Measurements from ENCODE around the gene BHLHA15. TPM values are rescaled to one million over a fixed set of nuclear protein-coding genes. Genes with fewer than 3 reads are reported as not detected.

Gene BHLHA15
- total and polyA plus RNA-seq, 9 of the 15 experiments (the other 6 are each of a cell fraction or from before 2014, with no cell fraction given), result 0.22 to 2.0 (median 1.1) TPM; not detected in 4

DNA sequence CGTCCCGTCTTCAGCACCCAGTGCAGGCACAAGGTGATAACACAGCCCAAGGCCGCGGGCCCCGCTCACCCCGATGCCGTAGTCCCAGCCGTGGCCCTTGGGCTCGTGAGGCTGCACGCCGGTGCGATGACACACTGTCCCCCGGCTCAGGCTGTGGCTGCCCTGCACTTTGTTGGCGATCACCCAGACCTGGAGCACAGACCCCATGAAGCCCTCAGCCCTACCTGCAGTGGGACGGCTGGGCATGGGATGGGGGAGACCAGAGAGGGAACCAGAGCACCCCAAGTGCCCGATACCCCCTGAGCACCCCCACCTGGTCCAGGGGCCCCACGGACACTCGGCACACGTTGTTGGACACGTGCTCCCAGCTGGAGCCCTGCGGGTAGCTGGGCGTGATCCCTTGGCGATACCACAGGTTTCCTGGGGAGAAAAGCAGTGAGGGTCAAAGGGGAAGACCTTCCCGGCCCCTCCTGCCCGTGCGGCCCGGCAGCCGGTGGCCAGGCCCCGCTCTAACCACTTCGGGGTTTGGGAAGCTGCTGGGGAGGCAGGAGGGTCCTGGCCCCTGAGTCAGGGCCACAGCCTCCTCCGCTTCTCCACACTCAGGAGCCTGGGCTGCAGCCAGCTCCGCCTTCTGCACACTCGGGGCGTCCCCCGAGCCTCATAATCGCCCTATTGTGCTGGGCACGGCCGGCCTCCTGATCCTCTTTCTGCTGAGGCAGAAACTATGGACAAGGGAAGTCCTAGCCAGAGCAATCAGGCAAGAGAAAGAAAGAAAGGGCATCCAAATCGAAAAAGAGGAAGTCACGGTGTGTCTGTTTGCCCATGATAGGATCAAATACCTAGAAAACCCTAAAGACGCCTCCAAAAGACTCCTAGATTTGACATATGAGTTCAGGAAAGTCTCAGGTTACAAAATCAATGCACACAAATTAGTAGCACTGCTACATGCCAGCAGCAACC, 6.7 kb downstream of the BHLHA15 start:
- peaks cover 14 to 45% of the 10 kb centered on the region in 2 experiments; a peak in 4 of 5 replicates for H3K27me3 ChIP-seq (ENCODE audit: control insufficient read depth in 2 of 2, insufficient read depth in 2 of 2, low read length in 2 of 2)
- no peaks in the 10 kb centered on the region for H3K36me3 ChIP-seq (ENCODE audit: control insufficient read depth, insufficient read depth, low read length)
- ChIA-PET POLR2A (no interaction called here), CTCF (ENCODE audit: low intra/inter-chr PET ratio) (no interaction called here)
- H3K9ac ChIP-seq (ENCODE audit: insufficient read depth in 1 of 2, low read depth in 2 of 2, low read length in 2 of 2), result peak overlapping the region in 1 of 2 experiments; percentile 82; a peak in 2 of 4 replicates
- no peaks in the 10 kb centered on the region for H3K79me2 ChIP-seq (ENCODE audit: control insufficient read depth, insufficient read depth, low read length)
- no peaks in the 10 kb centered on the region for H3K9me1 ChIP-seq (ENCODE audit: control insufficient read depth, insufficient read depth, low read length)
- no peak overlapping the region for H2AFZ ChIP-seq (ENCODE audit: low read depth, low read length)
- intact Hi-C loops (cut with micrococcal nuclease) (no loop called here), in situ Hi-C loops (cut with MboI) (no loop called here)
- DNase-seq (ENCODE audit: extremely low read depth in 1 of 4, low spot score in 3 of 4), result peak in 2 of 4 experiments; percentile 53 to 73
- peak; percentile 79 for ATAC-seq
- 22% methylated on average over 39 of the region's 41 CpGs for WGBS (ENCODE audit: insufficient coverage, low coverage, missing lambda C conversion rate)
- peaks cover 12% of the 10 kb centered on the region for H4K20me1 ChIP-seq (replicated peaks; ENCODE audit: control insufficient read depth, insufficient read depth, low read length)
- no TSS peak for BruUV-seq (replicated peaks)
- no peak overlapping the region for H3K27ac ChIP-seq (ENCODE audit: extremely low read depth, low read depth, low read length)
- no peaks in the 10 kb centered on the region for H3K9me3 ChIP-seq (replicated peaks; ENCODE audit: control insufficient read depth, insufficient read depth, low read depth, low read length)
- peak; percentile 88 for FAIRE-seq
- H3K4me3 ChIP-seq, result no peak overlapping the region
- peaks cover 11 to 46% of the 10 kb centered on the region in 2 experiments; a peak in 3 of 5 replicates for H3K4me1 ChIP-seq (replicated peaks in 1 of 2; ENCODE audit: control insufficient read depth in 2 of 2, insufficient read depth in 2 of 2, low read length in 2 of 2)
- H3K4me2 ChIP-seq (ENCODE audit: insufficient read depth, low read length), result no peak overlapping the region
- TF ChIP-seq RBM25 (IDR thresholded peaks at IDR 0.05; ENCODE audit: low read depth, low read length, severe bottlenecking) (no peak), IRF2 (CRISPR knock-in tag; IDR thresholded peaks at IDR 0.05) (no peak), ZNF740 (CRISPR knock-in tag; IDR thresholded peaks at IDR 0.05) (no peak), ZNF740 (tag; IDR thresholded peaks at IDR 0.05) (no peak), ETV6 (IDR thresholded peaks at IDR 0.05; ENCODE audit: borderline replicate concordance in 1 of 2, low read depth in 2 of 2, low read length in 1 of 2) (no peak), ETV6 (CRISPR knock-in tag; IDR thresholded peaks at IDR 0.05; ENCODE audit: borderline replicate concordance) (no peak), SMAD3 (CRISPR knock-in tag; conservative IDR thresholded peaks at IDR 0.05) (no peak), ATF4 (CRISPR knock-in tag; IDR thresholded peaks at IDR 0.05) (no peak), SMARCB1 (IDR thresholded peaks at IDR 0.05; ENCODE audit: insufficient read length, low read depth) (no peak), ETS2 (tag; IDR thresholded peaks at IDR 0.05; ENCODE audit: borderline replicate concordance, poor library complexity, severe bottlenecking) (no peak), HNRNPK (IDR thresholded peaks at IDR 0.05; ENCODE audit: low read depth, low read length, poor library complexity, severe bottlenecking) (no peak), CREB3L1 (IDR thresholded peaks at IDR 0.05; ENCODE audit: borderline replicate concordance, low read depth) (no peak), MTA3 (IDR thresholded peaks at IDR 0.05; ENCODE audit: borderline replicate concordance) (no peak), CBFA2T3 (IDR thresholded peaks at IDR 0.05) (peak; percentile 95), ZNF780A (CRISPR knock-in tag; IDR thresholded peaks at IDR 0.05) (no peak)
- TF ChIP-seq, protein P1, sequence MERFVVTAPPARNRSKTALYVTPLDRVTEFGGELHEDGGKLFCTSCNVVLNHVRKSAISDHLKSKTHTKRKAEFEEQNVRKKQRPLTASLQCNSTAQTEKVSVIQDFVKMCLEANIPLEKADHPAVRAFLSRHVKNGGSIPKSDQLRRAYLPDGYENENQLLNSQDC (CRISPR knock-in tag; IDR thresholded peaks at IDR 0.05), result no peak

All from K562 (cell line).